Hepatocyte (in vitro differentiated cells): ENCODE results near the gene SLC1A2. TPM values are rescaled to one million over a fixed set of nuclear protein-coding genes. Genes with fewer than 3 reads are reported as not detected.

Experiments used
- DNase-seq: peaks from one replicate; pipeline ENCODE4 v3.0.0-alpha.2; 2016; ENCODE audit warnings: low spot score
- H2AFZ ChIP-seq: fragments of 200-600 bp; sonication (generic); 2 replicates; pipeline ENCODE4 v1.6.0; 2016; ENCODE audit warnings: antibody characterized with exemption, mild to moderate bottlenecking
- H3K27ac ChIP-seq: fragments of 200-600 bp; sonication (generic); 2 replicates; pipeline ENCODE4 v1.5.1; 2016; ENCODE audit warnings: mild to moderate bottlenecking
- H3K27me3 ChIP-seq: fragments of 200-600 bp; sonication (generic); 2 replicates; pipeline ENCODE4 v1.6.1; 2016
- H3K36me3 ChIP-seq: fragments of 200-600 bp; sonication (generic); replicated peaks from 2 replicates; pipeline ENCODE4 v1.5.1; 2016; ENCODE audit warnings: low read depth; ENCODE audit not compliant: insufficient read depth
- H3K4me1 ChIP-seq: fragments of 200-600 bp; sonication (generic); 2 replicates; pipeline ENCODE4 v1.5.1; 2016; ENCODE audit warnings: mild to moderate bottlenecking, moderate library complexity; ENCODE audit not compliant: insufficient read depth
- H3K4me2 ChIP-seq: fragments of 200-600 bp; sonication (generic); 2 replicates; pipeline ENCODE4 v1.6.0; 2016
- H3K4me3 ChIP-seq: fragments of 200-600 bp; sonication (generic); 2 replicates; pipeline ENCODE4 v1.5.1; 2016; ENCODE audit warnings: mild to moderate bottlenecking
- H3K79me2 ChIP-seq: fragments of 200-600 bp; sonication (generic); 2 replicates; pipeline ENCODE4 v1.6.0; 2017; ENCODE audit warnings: mild to moderate bottlenecking
- H3K9me2 ChIP-seq: fragments of 200-600 bp; sonication (generic); replicated peaks from 2 replicates; pipeline ENCODE4 v1.6.0; 2017; ENCODE audit warnings: mild to moderate bottlenecking; ENCODE audit not compliant: insufficient read depth
- H3K9me3 ChIP-seq: fragments of 200-600 bp; sonication (generic); 2 replicates; pipeline ENCODE4 v1.5.1; 2016; ENCODE audit warnings: low read depth, mild to moderate bottlenecking
- H4K20me1 ChIP-seq: fragments of 200-600 bp; sonication (generic); 2 replicates; pipeline ENCODE4 v1.6.0; 2016; ENCODE audit warnings: mild to moderate bottlenecking; ENCODE audit not compliant: insufficient read depth, poor library complexity, severe bottlenecking
- CTCF ChIP-seq: fragments of 200-600 bp; sonication (generic); IDR thresholded peaks from 2 replicates; pipeline ENCODE4 v1.5.1; 2016; ENCODE audit warnings: antibody characterized with exemption, mild to moderate bottlenecking; ENCODE audit not compliant: poor library complexity
- EZH2 ChIP-seq: fragments of 200-600 bp; sonication (generic); IDR thresholded peaks from 2 replicates; pipeline ENCODE4 v1.6.1; 2016; ENCODE audit warnings: antibody characterized with exemption, mild to moderate bottlenecking, borderline replicate concordance
- EZH2phosphoT487 ChIP-seq: fragments of 200-600 bp; sonication (generic); IDR thresholded peaks from one replicate; pipeline ENCODE4 v1.6.1; 2018; ENCODE audit warnings: antibody characterized with exemption, mild to moderate bottlenecking, low read depth, moderate library complexity; ENCODE audit not compliant: unreplicated experiment, severe bottlenecking
- WGBS: methylation state at CpG from one replicate; pipeline ENCODE4 v1.1.6; 2016; ENCODE audit warnings: low lambda C conversion rate; ENCODE audit errors: missing lambda C conversion rate; 5-methylcytosine and 5-hydroxymethylcytosine counted together
- polyA plus RNA-seq: library from polyadenylated mRNA; unstranded; fragments of >200 nt; fragmentation: Nextera tagmentation; extraction: Ambion mirVana; gene quantifications from 2 replicates; pipeline ENCODE4 v1.2.1, GENCODE V29; 2016
- total RNA-seq: library from RNA; depleted of rRNA; stranded (reverse); fragments of >200 nt; gene quantifications from 2 replicates; pipeline ENCODE4 v1.2.3, GENCODE V29; 2014

SLC1A2 gene
- total and polyA plus RNA-seq, 2 experiments from 2014 or later: 0.59 to 2.9 TPM

DNA sequence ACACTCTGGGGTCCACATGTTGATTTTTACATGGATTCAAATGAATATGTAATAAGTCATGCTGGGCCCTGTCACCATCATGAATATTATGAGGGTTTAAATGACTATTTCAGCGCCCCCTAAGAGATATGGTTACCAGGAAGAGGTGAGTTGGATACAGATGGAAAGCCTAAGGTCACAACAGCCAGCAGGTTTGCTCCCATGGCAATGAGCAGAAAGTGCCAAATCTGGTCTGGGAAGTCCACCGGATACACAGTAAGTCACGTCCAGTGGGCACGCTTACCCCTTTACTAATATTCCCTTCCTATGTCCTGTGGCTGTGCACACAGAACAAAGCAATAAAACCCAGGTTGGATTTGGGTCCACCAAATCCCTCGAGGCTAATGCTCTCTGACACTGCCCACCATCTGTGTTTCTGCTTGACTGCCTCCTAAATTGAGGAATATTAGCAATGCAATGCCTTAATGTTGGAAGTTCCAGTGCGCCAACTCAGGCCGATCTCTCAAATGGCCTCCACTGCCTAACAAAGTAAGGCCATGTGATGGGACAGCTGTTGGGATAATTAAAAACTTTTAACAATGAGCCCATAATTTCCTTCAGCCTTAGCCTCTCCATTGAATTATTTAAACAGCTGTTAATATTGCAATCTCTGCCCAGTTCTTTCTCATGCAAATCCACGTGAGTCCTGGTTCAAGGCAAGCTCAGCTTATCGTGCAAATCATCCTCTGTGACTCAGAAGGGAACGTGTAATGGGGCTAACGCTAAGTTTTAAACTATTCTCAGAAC, 97.6 kb downstream of the SLC1A2 start:
- DNase-seq: no peak
- Histone ChIP-seq H3K27ac (no peak overlapping the region), H4K20me1 (no peaks in the 10 kb centered on the region), H3K4me1 (no peaks in the 10 kb centered on the region), H3K9me3 (no peaks in the 10 kb centered on the region), H3K4me2 (no peak overlapping the region), H3K36me3 (no peaks in the 10 kb centered on the region), H3K4me3 (no peak overlapping the region), H3K79me2 (no peaks in the 10 kb centered on the region), H3K27me3 (no peaks in the 10 kb centered on the region), H3K9me2 (no peaks in the 10 kb centered on the region), H2AFZ (no peak overlapping the region)
- WGBS: 78% methylated on average over 11 of the region's 11 CpGs
- TF ChIP-seq EZH2phosphoT487: no peak
- TF ChIP-seq EZH2: no peak
- no peak for TF ChIP-seq CTCF

DNA sequence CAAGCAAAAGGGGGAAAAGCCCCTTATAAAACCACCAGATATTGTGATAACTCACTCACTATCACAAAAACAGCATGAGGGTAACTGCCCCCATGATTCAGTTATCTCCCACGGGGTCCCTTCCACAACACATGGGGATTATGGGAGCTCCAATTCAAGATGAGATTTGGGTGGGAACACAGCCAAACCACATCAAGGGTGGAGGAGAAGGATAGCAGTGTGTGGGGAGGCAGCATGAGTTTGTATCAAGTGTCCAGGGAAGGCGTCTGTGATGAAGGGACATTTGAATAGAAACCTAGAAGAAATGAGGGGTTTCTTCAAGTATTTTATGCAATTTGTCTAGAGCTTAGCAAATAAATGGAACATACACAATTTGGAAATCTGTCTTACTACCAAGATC, 98.2 kb downstream of the SLC1A2 start:
- no peak for DNase-seq
- Histone ChIP-seq H3K9me2 (no peaks in the 10 kb centered on the region), H3K4me1 (no peaks in the 10 kb centered on the region), H3K9me3 (no peaks in the 10 kb centered on the region), H3K79me2 (no peaks in the 10 kb centered on the region), H3K27ac (no peak overlapping the region), H2AFZ (no peak overlapping the region), H3K27me3 (no peaks in the 10 kb centered on the region), H3K4me3 (no peak overlapping the region), H3K4me2 (no peak overlapping the region), H4K20me1 (no peaks in the 10 kb centered on the region), H3K36me3 (no peaks in the 10 kb centered on the region)
- 57% methylated on average over 2 of the region's 2 CpGs for WGBS
- TF ChIP-seq EZH2 (no peak), CTCF (no peak), EZH2phosphoT487 (no peak)

DNA sequence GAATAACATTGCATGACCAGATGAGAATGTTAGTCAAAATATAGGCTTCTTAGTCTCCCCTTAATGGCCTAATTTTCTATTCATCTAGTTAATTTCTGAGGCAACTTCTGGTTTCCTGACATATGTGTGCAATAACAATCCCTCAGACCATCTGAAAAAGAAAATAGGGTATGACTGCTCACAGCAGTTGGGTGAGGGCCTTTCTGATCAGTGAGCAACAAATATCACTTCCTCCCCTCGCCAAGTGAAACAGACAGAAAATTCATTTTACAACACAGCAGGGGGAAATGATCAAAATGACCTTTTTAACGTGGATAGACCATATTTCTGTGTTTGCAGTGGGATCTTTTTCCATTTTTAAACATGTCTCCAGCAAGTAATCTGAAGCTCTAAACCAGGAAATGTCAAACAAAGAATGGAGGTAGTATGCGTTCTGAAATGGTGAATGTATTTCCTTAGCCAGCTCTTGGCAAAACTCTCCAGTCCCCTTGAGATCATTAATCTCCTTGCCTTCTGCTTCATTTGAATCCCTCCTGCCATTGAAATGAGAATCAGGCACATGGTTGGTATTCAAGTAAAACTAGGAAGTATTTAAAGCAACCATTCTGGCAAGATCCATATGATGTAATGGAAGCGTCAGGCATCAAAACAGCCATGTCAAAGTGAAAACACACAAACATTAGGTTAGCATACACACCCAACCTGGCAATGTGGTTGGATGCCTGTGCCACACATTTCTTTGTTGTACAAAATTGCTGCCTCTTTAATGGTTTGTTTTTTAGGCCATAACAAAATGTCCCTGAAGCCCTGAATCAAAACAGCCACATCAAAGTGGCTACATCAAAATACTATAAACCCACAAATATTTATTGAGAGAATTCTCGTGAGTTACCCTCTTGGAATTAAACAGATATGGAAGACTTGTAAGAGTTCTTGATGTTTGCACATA, 100.1 kb downstream of the SLC1A2 start:
- no peaks in the 10 kb centered on the region for H3K4me1 ChIP-seq
- H3K27ac ChIP-seq: no peak overlapping the region
- no peak for TF ChIP-seq EZH2
- TF ChIP-seq EZH2phosphoT487: no peak
- TF ChIP-seq CTCF: no peak
- no peaks in the 10 kb centered on the region for H3K27me3 ChIP-seq
- WGBS: 68% methylated on average over 5 of the region's 5 CpGs
- no peaks in the 10 kb centered on the region for H3K9me2 ChIP-seq
- H3K36me3 ChIP-seq: no peaks in the 10 kb centered on the region
- DNase-seq: no peak
- no peak overlapping the region for H3K4me2 ChIP-seq
- H3K79me2 ChIP-seq: no peaks in the 10 kb centered on the region
- H3K9me3 ChIP-seq: no peaks in the 10 kb centered on the region
- no peak overlapping the region for H2AFZ ChIP-seq
- H3K4me3 ChIP-seq: no peak overlapping the region
- no peaks in the 10 kb centered on the region for H4K20me1 ChIP-seq
